ENCODE data around the gene SLC9A2. TPM values are rescaled to one million over a fixed set of nuclear protein-coding genes. Genes with fewer than 3 reads are reported as not detected.

Gene SLC9A2, protein sequence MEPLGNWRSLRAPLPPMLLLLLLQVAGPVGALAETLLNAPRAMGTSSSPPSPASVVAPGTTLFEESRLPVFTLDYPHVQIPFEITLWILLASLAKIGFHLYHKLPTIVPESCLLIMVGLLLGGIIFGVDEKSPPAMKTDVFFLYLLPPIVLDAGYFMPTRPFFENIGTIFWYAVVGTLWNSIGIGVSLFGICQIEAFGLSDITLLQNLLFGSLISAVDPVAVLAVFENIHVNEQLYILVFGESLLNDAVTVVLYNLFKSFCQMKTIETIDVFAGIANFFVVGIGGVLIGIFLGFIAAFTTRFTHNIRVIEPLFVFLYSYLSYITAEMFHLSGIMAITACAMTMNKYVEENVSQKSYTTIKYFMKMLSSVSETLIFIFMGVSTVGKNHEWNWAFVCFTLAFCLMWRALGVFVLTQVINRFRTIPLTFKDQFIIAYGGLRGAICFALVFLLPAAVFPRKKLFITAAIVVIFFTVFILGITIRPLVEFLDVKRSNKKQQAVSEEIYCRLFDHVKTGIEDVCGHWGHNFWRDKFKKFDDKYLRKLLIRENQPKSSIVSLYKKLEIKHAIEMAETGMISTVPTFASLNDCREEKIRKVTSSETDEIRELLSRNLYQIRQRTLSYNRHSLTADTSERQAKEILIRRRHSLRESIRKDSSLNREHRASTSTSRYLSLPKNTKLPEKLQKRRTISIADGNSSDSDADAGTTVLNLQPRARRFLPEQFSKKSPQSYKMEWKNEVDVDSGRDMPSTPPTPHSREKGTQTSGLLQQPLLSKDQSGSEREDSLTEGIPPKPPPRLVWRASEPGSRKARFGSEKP
- not detected in 2 replicates for total RNA-seq

DNA sequence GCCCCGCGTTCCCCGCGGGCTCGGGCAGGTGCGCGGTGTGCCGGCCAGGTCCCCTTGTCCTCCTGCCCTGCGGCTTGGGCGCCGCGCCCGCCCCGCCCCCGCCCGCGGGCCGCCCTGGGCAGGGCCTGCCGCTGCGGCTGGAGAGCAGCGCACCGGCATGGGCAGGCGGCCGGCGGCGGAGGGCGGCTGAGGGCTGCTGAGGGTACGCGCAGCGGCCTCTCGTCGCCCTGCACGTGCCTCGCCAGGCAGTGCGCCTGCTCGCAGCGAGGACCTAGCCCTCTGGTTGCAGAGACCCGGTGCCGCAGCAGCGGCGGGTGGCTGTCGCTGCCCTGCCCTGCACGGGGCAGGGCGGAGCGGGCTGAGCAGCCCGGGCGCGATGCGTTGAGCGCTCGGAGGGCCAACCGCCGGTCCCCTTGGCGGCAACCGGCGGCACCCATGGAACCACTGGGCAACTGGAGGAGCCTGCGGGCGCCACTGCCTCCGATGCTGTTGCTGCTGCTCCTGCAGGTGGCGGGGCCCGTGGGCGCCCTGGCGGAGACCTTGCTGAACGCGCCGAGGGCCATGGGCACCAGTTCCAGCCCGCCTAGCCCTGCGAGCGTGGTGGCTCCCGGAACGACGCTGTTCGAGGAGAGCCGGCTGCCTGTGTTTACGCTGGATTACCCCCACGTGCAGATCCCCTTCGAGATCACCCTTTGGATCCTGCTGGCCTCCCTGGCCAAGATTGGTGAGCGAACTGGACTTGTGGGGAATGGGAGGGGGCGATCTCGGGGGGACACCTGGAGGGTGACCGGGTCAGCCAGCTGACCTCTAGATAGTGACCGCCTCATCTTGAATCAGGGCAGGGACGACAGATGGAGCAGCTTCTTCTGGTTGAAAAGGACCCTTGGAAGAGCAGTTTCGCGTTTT lies at the start of gene SLC9A2:
Gene SLC9A2 (plus strand): TSS at position 140 of the 906 bp plus-strand sequence. CDS start 296 bp downstream, at position 436.

Other genes starting within 250 kb of the SLC9A2 start
- gene IL18RAP, start 196.4 kb upstream of the SLC9A2 start, total RNA-seq, result not detected in 2 replicates
- not detected in 2 replicates for gene SLC9A4, start 146.3 kb upstream of the SLC9A2 start, total RNA-seq
- gene TMEM182, start 142.5 kb downstream of the SLC9A2 start, total RNA-seq, result 0.22 and 1.0 TPM in 2 replicates